Peyer's patch (tissue), 4 donors: ENCODE results near the gene CLRN1.

ENCODE experiments used
- POLR2A ChIP-seq, 2 donors: fragments of 450-650 bp; IDR thresholded peaks; one replicate each; pipeline ENCODE4 v1.5.1; 2017; ENCODE audit warnings: antibody characterized with exemption in 2 of 2, mild to moderate bottlenecking in 2 of 2, moderate library complexity in 2 of 2
- TF ChIP-seq, protein P1 (sequence below), 6 experiments: fragments of 450-650 bp in 4 of 6; fragments of 200-600 bp in 2 of 6; sonication (generic) in 1 of 6; IDR thresholded peaks; one replicate each; pipeline ENCODE4 v1.5.1; 2017 to 2019; ENCODE audit warnings: antibody characterized with exemption in 6 of 6, mild to moderate bottlenecking in 3 of 6, moderate library complexity in 1 of 6

DNA sequence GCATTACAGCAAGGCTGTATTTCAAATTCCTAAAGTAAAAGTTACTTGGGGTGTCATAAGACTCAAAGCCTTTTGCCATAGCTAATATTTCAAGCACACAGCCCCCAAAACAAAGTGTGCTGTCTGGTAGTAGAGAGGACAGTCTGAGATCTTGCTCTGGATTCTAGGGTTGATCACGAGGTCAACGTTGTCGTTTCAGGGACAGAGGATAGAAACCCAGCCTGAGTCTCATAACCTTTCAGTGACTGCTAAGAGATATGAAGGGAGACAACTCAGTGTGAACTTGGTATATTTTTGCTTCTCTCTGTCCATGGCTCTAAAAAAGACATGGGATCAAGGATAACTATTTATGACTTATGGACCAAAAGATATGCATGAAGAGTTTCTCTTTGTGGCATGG, 41.7 kb downstream of the CLRN1 start:
- TF ChIP-seq, protein P1, sequence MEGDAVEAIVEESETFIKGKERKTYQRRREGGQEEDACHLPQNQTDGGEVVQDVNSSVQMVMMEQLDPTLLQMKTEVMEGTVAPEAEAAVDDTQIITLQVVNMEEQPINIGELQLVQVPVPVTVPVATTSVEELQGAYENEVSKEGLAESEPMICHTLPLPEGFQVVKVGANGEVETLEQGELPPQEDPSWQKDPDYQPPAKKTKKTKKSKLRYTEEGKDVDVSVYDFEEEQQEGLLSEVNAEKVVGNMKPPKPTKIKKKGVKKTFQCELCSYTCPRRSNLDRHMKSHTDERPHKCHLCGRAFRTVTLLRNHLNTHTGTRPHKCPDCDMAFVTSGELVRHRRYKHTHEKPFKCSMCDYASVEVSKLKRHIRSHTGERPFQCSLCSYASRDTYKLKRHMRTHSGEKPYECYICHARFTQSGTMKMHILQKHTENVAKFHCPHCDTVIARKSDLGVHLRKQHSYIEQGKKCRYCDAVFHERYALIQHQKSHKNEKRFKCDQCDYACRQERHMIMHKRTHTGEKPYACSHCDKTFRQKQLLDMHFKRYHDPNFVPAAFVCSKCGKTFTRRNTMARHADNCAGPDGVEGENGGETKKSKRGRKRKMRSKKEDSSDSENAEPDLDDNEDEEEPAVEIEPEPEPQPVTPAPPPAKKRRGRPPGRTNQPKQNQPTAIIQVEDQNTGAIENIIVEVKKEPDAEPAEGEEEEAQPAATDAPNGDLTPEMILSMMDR (IDR thresholded peaks at IDR 0.05), result no peak
- TF ChIP-seq POLR2A (IDR thresholded peaks at IDR 0.05), result no peak
